Stimulated activated CD8-positive, alpha-beta memory T cell treated with anti-CD3 and anti-CD28 coated beads, Interleukin-15, amount 100 ng/mL, for 48 hours (primary cell): Measurements from ENCODE around the gene CDH24.

Source experiments
- DNase-seq, 2 donors: peaks; one replicate each; pipeline ENCODE4 v3.0.0-alpha.2; 2020; ENCODE audit warnings: low read depth in 2 of 2

CDH24 gene

GRCh38 chr14:23043754-23044153 lies 13.6 kb downstream of the CDH24 start:
- DNase-seq: no peak

GRCh38 chr14:23043145-23043544 lies 14.2 kb downstream of the CDH24 start:
- DNase-seq: no peak

- no peak for DNase-seq
Observed at GRCh38 chr14:23042162-23042965, 15.0 kb downstream of the CDH24 start, which contains the start of gene PSMB11. PSMB11 (plus strand) TSS chr14:23042212; CDS start chr14:23042226, 14 bp downstream.

- no peak for DNase-seq
Observed at GRCh38 chr14:23041729-23042128, 15.6 kb downstream of the CDH24 start.

GRCh38 chr14:23040100-23040499 lies 17.2 kb downstream of the CDH24 start:
- DNase-seq: no peak

- no peak for DNase-seq
Observed at GRCh38 chr14:23035303-23036144, 21.8 kb downstream of the CDH24 start.

- DNase-seq: peak; percentile 78 to 80
Observed at GRCh38 chr14:23034498-23035302, 22.6 kb downstream of the CDH24 start, which contains the start of gene PSMB5. PSMB5 (minus strand) TSS chr14:23034900; CDS start chr14:23034881, 19 bp downstream.

- DNase-seq: no peak
Observed at GRCh38 chr14:23033801-23034497, 23.4 kb downstream of the CDH24 start.

GRCh38 chr14:23033251-23033727 lies 24.0 kb downstream of the CDH24 start:
- DNase-seq: no peak

GRCh38 chr14:23030936-23031335 lies 26.4 kb downstream of the CDH24 start:
- no peak for DNase-seq

- no peak for DNase-seq
Observed at GRCh38 chr14:23028799-23029198, 28.5 kb downstream of the CDH24 start.

GRCh38 chr14:23025151-23025814 lies 32.0 kb downstream of the CDH24 start:
- DNase-seq: no peak

- no peak for DNase-seq
Observed at GRCh38 chr14:23024612-23025075, 32.7 kb downstream of the CDH24 start.

- DNase-seq: no peak
Observed at GRCh38 chr14:23023795-23024152, 33.5 kb downstream of the CDH24 start.

- no peak for DNase-seq
Observed at GRCh38 chr14:23023022-23023794, 34.1 kb downstream of the CDH24 start.

GRCh38 chr14:23021889-23022442 lies 35.4 kb downstream of the CDH24 start:
- DNase-seq: no peak

GRCh38 chr14:23021434-23021833 lies 35.9 kb downstream of the CDH24 start:
- no peak for DNase-seq

- DNase-seq: no peak
Observed at GRCh38 chr14:23020143-23021128, 36.9 kb downstream of the CDH24 start.
